ENCODE measurements around the gene H2BK1.

Gene H2BK1

DNA sequence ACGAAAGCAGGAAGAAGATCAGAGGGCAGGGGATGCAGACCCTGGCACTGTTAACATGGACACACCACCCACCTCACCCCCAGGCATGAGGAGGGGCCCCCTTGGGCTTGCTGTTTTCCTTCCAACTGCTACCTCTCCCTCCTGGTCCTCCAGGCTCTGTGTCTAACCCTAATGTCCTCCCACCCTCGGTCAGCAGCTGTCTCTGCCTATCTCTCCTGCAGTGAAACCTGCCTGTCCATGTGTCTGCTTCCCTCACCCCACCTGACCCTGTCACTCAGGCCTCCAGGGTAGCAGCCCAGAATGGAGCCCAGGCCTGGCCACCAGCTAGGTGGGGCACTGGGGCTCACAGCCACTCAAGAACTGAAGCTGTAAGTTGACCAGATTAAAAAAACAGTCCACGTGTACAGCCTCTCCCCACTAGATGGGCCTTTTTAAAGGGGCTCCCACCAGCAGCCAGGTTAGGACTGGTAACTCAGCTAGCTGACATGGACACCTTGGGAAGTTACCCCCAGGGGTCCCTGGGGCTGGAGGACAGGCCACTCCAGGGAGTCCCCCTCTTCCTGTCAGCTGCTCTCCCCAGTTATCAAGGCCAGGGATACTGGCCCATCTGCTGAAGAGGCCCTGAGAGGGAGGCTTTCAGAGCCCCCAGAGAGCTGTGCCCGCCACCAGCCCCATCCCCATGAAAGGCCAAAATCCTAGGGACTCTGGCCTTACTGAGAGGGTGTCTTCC is 36.7 kb upstream of the H2BK1 start:
- Histone ChIP-seq H2AK5ac (ENCODE audit: low read length) (no peak overlapping the region), H3K18ac (ENCODE audit: low read length) (no peak overlapping the region), H3K79me1 (ENCODE audit: low read length) (no peaks in the 10 kb centered on the region), H2BK120ac (ENCODE audit: low read depth, low read length) (no peak overlapping the region), H3K4me2 (ENCODE audit: low read length) (no peak overlapping the region), H3K9ac (ENCODE audit: low read length) (no peak overlapping the region), H3K27ac (ENCODE audit: low read depth, low read length) (no peak overlapping the region), H2BK5ac (ENCODE audit: low read length) (no peak overlapping the region), H4K5ac (ENCODE audit: low read length) (no peak overlapping the region), H3K23ac (ENCODE audit: low read length) (peak overlapping the region; percentile 20), H3K27me3 (ENCODE audit: insufficient read depth, low read length, poor library complexity) (peaks cover 2% of the 10 kb centered on the region), H3K79me2 (ENCODE audit: control insufficient read depth, insufficient read depth, low read length) (no peaks in the 10 kb centered on the region), H4K8ac (ENCODE audit: low read depth, low read length) (no peak overlapping the region), H3K4me3 (ENCODE audit: low read length) (no peak overlapping the region), H3K36me3 (ENCODE audit: control insufficient read depth, insufficient read depth, low read length) (no peaks in the 10 kb centered on the region), H3K4me1 (ENCODE audit: control insufficient read depth, low read depth, low read length) (peaks cover 23% of the 10 kb centered on the region), H2BK15ac (replicated peaks; ENCODE audit: low read depth) (no peak overlapping the region), H3K56ac (ENCODE audit: low read length) (no peak overlapping the region), H3K4ac (ENCODE audit: low read depth, low read length) (no peak overlapping the region)
- WGBS (ENCODE audit: extremely low coverage, insufficient coverage, low lambda C conversion rate): no CpG with 5 or more reads among the region's 4 CpGs
- no peak for DNase-seq

DNA sequence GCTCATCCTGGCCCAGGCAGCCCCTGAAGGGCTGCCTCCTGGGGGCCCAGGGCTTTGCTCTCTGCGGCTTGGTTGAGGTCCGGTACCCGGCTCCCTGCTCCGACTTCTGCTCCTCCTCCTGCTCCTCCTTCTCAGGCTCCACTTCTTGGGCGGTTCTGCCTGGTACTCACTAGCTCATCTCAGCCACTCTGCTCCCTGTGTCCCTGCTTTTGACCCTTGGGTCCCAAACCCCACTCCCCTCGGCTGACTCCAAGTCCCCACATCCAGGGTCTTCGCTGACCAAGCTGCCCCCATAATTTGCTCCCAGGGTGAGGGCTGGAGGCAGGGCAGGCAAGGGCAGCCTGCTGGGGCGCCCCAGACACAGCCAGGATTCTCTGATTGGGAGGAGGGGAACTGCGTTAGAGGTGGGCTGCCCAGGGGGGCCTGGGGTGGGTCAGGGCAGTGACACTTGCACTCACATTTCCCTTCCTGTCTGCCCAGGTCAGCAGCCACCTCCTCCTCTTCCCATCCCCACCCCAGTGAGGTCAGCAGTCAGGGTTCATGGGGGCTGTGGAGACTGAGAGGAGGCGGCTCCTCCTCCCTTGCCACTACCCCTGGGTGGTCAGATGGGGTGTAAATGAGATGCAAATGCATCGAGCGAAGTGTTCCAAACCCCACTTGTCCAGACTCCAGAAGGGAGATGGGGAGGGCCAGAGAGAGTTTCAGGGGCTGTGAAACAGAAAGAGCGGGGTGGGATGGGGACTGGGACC is 36.0 kb upstream of the H2BK1 start:
- peak overlapping the region; percentile 39 for H3K4me2 ChIP-seq (ENCODE audit: low read length)
- H2BK15ac ChIP-seq (replicated peaks; ENCODE audit: low read depth): no peak overlapping the region
- peak overlapping the region; percentile 37 for H3K23ac ChIP-seq (ENCODE audit: low read length)
- peaks cover 2% of the 10 kb centered on the region for H3K27me3 ChIP-seq (ENCODE audit: insufficient read depth, low read length, poor library complexity)
- peak overlapping the region; percentile 17 for H3K56ac ChIP-seq (ENCODE audit: low read length)
- DNase-seq: peak; percentile 49
- H3K4me1 ChIP-seq (ENCODE audit: control insufficient read depth, low read depth, low read length): peaks cover 24% of the 10 kb centered on the region
- no peak overlapping the region for H2AK5ac ChIP-seq (ENCODE audit: low read length)
- no peaks in the 10 kb centered on the region for H3K79me2 ChIP-seq (ENCODE audit: control insufficient read depth, insufficient read depth, low read length)
- no peak overlapping the region for H3K27ac ChIP-seq (ENCODE audit: low read depth, low read length)
- WGBS (ENCODE audit: extremely low coverage, insufficient coverage, low lambda C conversion rate): no CpG with 5 or more reads among the region's 13 CpGs
- H3K79me1 ChIP-seq (ENCODE audit: low read length): no peaks in the 10 kb centered on the region
- H2BK120ac ChIP-seq (ENCODE audit: low read depth, low read length): no peak overlapping the region
- no peaks in the 10 kb centered on the region for H3K36me3 ChIP-seq (ENCODE audit: control insufficient read depth, insufficient read depth, low read length)
- H3K9ac ChIP-seq (ENCODE audit: low read length): no peak overlapping the region
- H3K4ac ChIP-seq (ENCODE audit: low read depth, low read length): no peak overlapping the region
- no peak overlapping the region for H2BK5ac ChIP-seq (ENCODE audit: low read length)
- no peak overlapping the region for H4K5ac ChIP-seq (ENCODE audit: low read length)
- H3K18ac ChIP-seq (ENCODE audit: low read length): no peak overlapping the region
- no peak overlapping the region for H3K4me3 ChIP-seq (ENCODE audit: low read length)
- H4K8ac ChIP-seq (ENCODE audit: low read depth, low read length): no peak overlapping the region

DNA sequence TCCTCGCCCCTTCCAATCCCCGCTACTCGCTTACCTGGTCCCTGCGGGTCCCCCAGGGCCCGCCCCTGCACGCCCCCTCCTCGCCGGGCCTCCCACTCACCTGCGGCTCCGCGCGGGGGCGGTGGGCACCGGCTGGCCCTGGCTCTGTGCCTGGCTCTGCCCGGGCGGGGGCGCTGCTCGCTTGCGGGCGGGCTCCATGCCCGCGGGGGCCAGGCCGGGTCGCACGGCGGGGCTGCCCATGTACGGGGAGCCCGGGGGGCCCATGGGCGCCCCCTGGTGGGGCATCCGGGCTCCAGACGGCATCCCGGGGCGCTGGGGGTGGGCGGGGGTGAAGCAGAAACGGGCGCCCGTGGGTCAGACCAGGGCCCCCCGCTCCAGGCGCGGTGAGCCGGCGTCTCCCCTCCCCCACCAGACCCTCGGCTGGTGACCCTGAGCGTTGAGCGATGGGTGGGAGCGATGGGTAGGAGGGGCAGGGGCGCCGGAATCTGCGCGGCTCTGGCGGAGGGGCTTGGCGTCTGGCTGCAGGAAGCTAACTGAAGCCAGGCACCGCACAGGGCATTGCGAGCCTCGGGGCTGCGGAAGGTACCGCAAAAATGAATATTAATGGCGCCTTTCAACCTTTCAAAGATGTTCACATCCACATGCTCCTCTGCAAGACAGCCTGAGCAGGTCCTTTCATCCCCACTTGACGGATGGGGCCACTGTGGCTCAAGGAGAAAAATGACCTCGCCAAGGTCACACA is 35.2 kb upstream of the H2BK1 start:
- Histone ChIP-seq H3K23ac (ENCODE audit: low read length) (no peak overlapping the region), H4K5ac (ENCODE audit: low read length) (no peak overlapping the region), H3K79me2 (ENCODE audit: control insufficient read depth, insufficient read depth, low read length) (no peaks in the 10 kb centered on the region), H3K79me1 (ENCODE audit: low read length) (no peaks in the 10 kb centered on the region), H2AK5ac (ENCODE audit: low read length) (no peak overlapping the region), H3K56ac (ENCODE audit: low read length) (peak overlapping the region; percentile 56), H3K18ac (ENCODE audit: low read length) (no peak overlapping the region), H3K4me3 (ENCODE audit: low read length) (no peak overlapping the region), H3K27me3 (ENCODE audit: insufficient read depth, low read length, poor library complexity) (peaks cover 2% of the 10 kb centered on the region), H2BK15ac (replicated peaks; ENCODE audit: low read depth) (no peak overlapping the region), H3K4ac (ENCODE audit: low read depth, low read length) (no peak overlapping the region), H2BK120ac (ENCODE audit: low read depth, low read length) (no peak overlapping the region), H2BK5ac (ENCODE audit: low read length) (no peak overlapping the region), H3K9ac (ENCODE audit: low read length) (peak overlapping the region; percentile 5), H4K8ac (ENCODE audit: low read depth, low read length) (no peak overlapping the region), H3K4me2 (ENCODE audit: low read length) (peak overlapping the region; percentile 39), H3K36me3 (ENCODE audit: control insufficient read depth, insufficient read depth, low read length) (no peaks in the 10 kb centered on the region), H3K4me1 (ENCODE audit: control insufficient read depth, low read depth, low read length) (peaks cover 21% of the 10 kb centered on the region), H3K27ac (ENCODE audit: low read depth, low read length) (no peak overlapping the region)
- DNase-seq: no peak
- WGBS (ENCODE audit: extremely low coverage, insufficient coverage, low lambda C conversion rate): no CpG with 5 or more reads among the region's 60 CpGs

DNA sequence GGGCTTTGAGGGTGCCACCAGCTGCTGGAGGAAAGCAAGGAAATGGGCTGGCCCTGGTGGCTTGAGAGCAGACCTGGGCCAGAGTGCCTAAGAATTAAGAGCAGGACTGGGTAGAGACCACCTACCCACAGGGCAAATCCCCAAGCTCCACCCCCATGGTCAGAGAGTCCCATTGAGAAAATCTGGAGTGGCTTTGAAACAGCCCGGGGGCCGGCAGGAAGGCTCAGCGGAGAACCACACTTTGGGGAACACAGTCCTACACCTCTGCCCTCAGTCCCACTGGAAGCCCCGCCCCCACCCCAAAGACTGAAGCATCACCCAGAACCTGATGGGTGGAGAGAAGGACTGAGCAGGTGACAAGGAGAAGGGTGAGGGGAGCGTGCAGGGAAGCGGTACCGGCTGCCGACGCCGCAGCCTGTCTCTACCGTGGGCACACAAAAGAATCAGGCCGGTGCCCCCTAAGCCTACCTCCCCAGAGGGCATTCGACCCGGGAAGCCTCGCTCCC is 34.6 kb upstream of the H2BK1 start:
- no peak overlapping the region for H3K23ac ChIP-seq (ENCODE audit: low read length)
- H3K27ac ChIP-seq (ENCODE audit: low read depth, low read length): no peak overlapping the region
- no peaks in the 10 kb centered on the region for H3K36me3 ChIP-seq (ENCODE audit: control insufficient read depth, insufficient read depth, low read length)
- H4K5ac ChIP-seq (ENCODE audit: low read length): no peak overlapping the region
- no peak overlapping the region for H2BK120ac ChIP-seq (ENCODE audit: low read depth, low read length)
- no peak overlapping the region for H3K4me3 ChIP-seq (ENCODE audit: low read length)
- H3K9ac ChIP-seq (ENCODE audit: low read length): no peak overlapping the region
- H3K18ac ChIP-seq (ENCODE audit: low read length): no peak overlapping the region
- no peak overlapping the region for H2AK5ac ChIP-seq (ENCODE audit: low read length)
- no peak overlapping the region for H2BK5ac ChIP-seq (ENCODE audit: low read length)
- H4K8ac ChIP-seq (ENCODE audit: low read depth, low read length): no peak overlapping the region
- DNase-seq: no peak
- peaks cover 16% of the 10 kb centered on the region for H3K4me1 ChIP-seq (ENCODE audit: control insufficient read depth, low read depth, low read length)
- H3K27me3 ChIP-seq (ENCODE audit: insufficient read depth, low read length, poor library complexity): peaks cover 2% of the 10 kb centered on the region
- H3K4ac ChIP-seq (ENCODE audit: low read depth, low read length): no peak overlapping the region
- H3K56ac ChIP-seq (ENCODE audit: low read length): peak overlapping the region; percentile 56
- H3K79me2 ChIP-seq (ENCODE audit: control insufficient read depth, insufficient read depth, low read length): no peaks in the 10 kb centered on the region
- no peaks in the 10 kb centered on the region for H3K79me1 ChIP-seq (ENCODE audit: low read length)
- WGBS (ENCODE audit: extremely low coverage, insufficient coverage, low lambda C conversion rate): no CpG with 5 or more reads among the region's 15 CpGs
- peak overlapping the region; percentile 26 for H3K4me2 ChIP-seq (ENCODE audit: low read length)
- H2BK15ac ChIP-seq (replicated peaks; ENCODE audit: low read depth): no peak overlapping the region

DNA sequence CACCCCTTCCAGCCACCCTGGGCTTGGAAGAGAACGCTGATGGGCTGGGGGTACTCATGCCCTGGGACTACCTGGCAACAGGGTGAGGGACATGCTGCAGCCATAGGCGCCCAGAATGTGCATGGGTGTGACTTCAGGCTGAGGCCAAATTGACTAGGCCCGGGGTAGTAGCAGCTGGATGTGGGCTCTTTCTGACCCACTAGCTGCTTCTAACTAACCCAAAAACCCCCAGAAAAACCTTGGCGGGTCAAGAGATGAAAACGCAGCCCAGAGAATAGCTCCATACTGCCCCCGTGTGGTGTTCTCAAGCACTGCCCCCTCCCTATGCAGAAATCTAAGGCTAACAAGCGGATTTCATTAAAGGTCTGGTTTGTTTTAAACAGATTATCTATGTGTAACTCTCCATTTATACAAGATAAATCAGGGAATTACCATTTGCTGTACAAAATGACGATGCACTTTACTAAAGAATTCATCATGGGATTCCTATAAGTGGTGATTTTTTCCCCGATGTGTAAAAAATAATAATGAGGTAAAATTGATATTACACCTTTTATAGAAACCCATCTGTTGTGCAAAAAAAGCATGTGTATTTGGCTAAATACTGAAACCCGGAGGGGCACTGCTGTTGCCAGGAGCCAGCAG is 34.0 kb upstream of the H2BK1 start:
- Histone ChIP-seq H3K4ac (ENCODE audit: low read depth, low read length) (no peak overlapping the region), H3K4me2 (ENCODE audit: low read length) (no peak overlapping the region), H3K36me3 (ENCODE audit: control insufficient read depth, insufficient read depth, low read length) (peaks cover 1% of the 10 kb centered on the region), H3K9ac (ENCODE audit: low read length) (no peak overlapping the region), H3K23ac (ENCODE audit: low read length) (no peak overlapping the region), H3K79me1 (ENCODE audit: low read length) (no peaks in the 10 kb centered on the region), H3K4me1 (ENCODE audit: control insufficient read depth, low read depth, low read length) (peaks cover 12% of the 10 kb centered on the region), H2BK15ac (replicated peaks; ENCODE audit: low read depth) (no peak overlapping the region), H3K4me3 (ENCODE audit: low read length) (no peak overlapping the region), H3K27me3 (ENCODE audit: insufficient read depth, low read length, poor library complexity) (peaks cover 2% of the 10 kb centered on the region), H4K5ac (ENCODE audit: low read length) (no peak overlapping the region), H3K18ac (ENCODE audit: low read length) (no peak overlapping the region), H4K8ac (ENCODE audit: low read depth, low read length) (no peak overlapping the region), H2AK5ac (ENCODE audit: low read length) (no peak overlapping the region), H3K79me2 (ENCODE audit: control insufficient read depth, insufficient read depth, low read length) (no peaks in the 10 kb centered on the region), H3K27ac (ENCODE audit: low read depth, low read length) (no peak overlapping the region), H3K56ac (ENCODE audit: low read length) (no peak overlapping the region), H2BK120ac (ENCODE audit: low read depth, low read length) (no peak overlapping the region), H2BK5ac (ENCODE audit: low read length) (no peak overlapping the region)
- WGBS (ENCODE audit: extremely low coverage, insufficient coverage, low lambda C conversion rate): no CpG with 5 or more reads among the region's 10 CpGs
- peak; percentile 60 for DNase-seq
